SIG-M5 (cell line): ENCODE results near the gene MAP2K5.
"Not testable (repeated sequence)": the region's sequence is repeated elsewhere in the genome, so short reads cannot be mapped to it uniquely, and the experiment has no call there.

Source experiments
- DNase-seq: peaks from one replicate; lab custom pipeline; 2025; lab: John Stamatoyannopoulos, UW

MAP2K5 gene

GRCh38 chr15:67601073-67601472 is 58.6 kb downstream of the MAP2K5 start:
- DNase-seq, result no peak

- DNase-seq, result no peak
Measured at GRCh38 chr15:67603063-67603462, 60.6 kb downstream of the MAP2K5 start.

GRCh38 chr15:67605871-67606270 is 63.4 kb downstream of the MAP2K5 start:
- DNase-seq, result no peak

- no peak for DNase-seq
Measured at GRCh38 chr15:67606742-67607141, 64.2 kb downstream of the MAP2K5 start.

- no peak for DNase-seq
Measured at GRCh38 chr15:67607329-67607728, 64.8 kb downstream of the MAP2K5 start.

GRCh38 chr15:67607959-67608637 is 65.6 kb downstream of the MAP2K5 start:
- DNase-seq, result no peak

GRCh38 chr15:67608638-67608959 is 66.1 kb downstream of the MAP2K5 start:
- no peak for DNase-seq

GRCh38 chr15:67611370-67612369 is 69.2 kb downstream of the MAP2K5 start:
- no peak for DNase-seq

- no peak for DNase-seq
Measured at GRCh38 chr15:67613211-67613610, 70.7 kb downstream of the MAP2K5 start.

GRCh38 chr15:67613708-67614107 is 71.2 kb downstream of the MAP2K5 start:
- DNase-seq, result no peak

- DNase-seq, result not testable (repeated sequence)
Measured at GRCh38 chr15:67615131-67615534, 72.6 kb downstream of the MAP2K5 start.

GRCh38 chr15:67618297-67618696 is 75.8 kb downstream of the MAP2K5 start:
- no peak for DNase-seq

- DNase-seq, result no peak
Measured at GRCh38 chr15:67622110-67622509, 79.6 kb downstream of the MAP2K5 start.

GRCh38 chr15:67632261-67632660 is 89.8 kb downstream of the MAP2K5 start:
- DNase-seq, result no peak

GRCh38 chr15:67635950-67636349 is 93.4 kb downstream of the MAP2K5 start:
- not testable (repeated sequence) for DNase-seq

GRCh38 chr15:67639591-67639990 is 97.1 kb downstream of the MAP2K5 start:
- no peak for DNase-seq

GRCh38 chr15:67641453-67641852 is 99.0 kb downstream of the MAP2K5 start:
- no peak for DNase-seq

- DNase-seq, result no peak
Measured at GRCh38 chr15:67646847-67647246, 104.3 kb downstream of the MAP2K5 start.

GRCh38 chr15:67652586-67652985 is 110.1 kb downstream of the MAP2K5 start:
- DNase-seq, result no peak

- DNase-seq, result no peak
Measured at GRCh38 chr15:67660446-67660845, 117.9 kb downstream of the MAP2K5 start.

GRCh38 chr15:67660874-67661606 is 118.5 kb downstream of the MAP2K5 start:
- DNase-seq, result no peak

GRCh38 chr15:67670647-67671305 is 128.3 kb downstream of the MAP2K5 start:
- DNase-seq, result no peak
